GM12892 (cell line): ENCODE data around the gene FIGLA.

Experiments
- POLR2A ChIP-seq: IDR thresholded peaks from 2 replicates; pipeline ENCODE4 v1.6.1; 2011; ENCODE audit warnings: low read depth, low read length, control low read depth
- POLR2AphosphoS5 ChIP-seq: IDR thresholded peaks from 2 replicates; pipeline ENCODE4 v1.6.1; 2011; ENCODE audit warnings: low read depth, low read length, control low read depth

DNA sequence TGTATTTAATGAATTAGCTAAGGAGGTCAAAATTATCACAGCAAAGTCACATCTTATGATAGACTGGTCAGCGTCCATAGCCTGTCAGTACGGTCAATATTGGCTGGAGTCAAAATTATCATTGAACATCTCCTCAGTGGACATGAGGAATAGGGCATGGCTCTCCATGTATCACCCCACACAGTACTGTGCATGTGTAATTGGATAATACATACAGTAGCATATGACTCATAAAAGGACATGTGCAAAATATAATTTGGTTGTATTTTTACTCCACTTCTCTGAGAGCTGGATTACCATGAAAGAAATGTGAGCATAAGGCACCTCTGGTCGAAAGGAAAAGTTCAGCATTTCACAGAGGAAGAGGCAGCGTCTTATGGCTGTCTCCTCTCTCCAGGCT is 47.4 kb downstream of the FIGLA start:
- no peak for TF ChIP-seq POLR2A
- no peak for TF ChIP-seq POLR2AphosphoS5
